GM12872 (cell line): ENCODE measurements around the gene BLM.

Source experiments
- TF ChIP-seq, protein P1 (sequence below): IDR thresholded peaks from 3 replicates; pipeline ENCODE4 v1.5.1; 2011; ENCODE audit warnings: low read depth, mild to moderate bottlenecking, low read length, moderate library complexity; ENCODE audit not compliant: insufficient read depth

The BLM gene

GRCh38 chr15:90863987-90864386 lies 146.8 kb downstream of the BLM start:
- TF ChIP-seq, protein P1, sequence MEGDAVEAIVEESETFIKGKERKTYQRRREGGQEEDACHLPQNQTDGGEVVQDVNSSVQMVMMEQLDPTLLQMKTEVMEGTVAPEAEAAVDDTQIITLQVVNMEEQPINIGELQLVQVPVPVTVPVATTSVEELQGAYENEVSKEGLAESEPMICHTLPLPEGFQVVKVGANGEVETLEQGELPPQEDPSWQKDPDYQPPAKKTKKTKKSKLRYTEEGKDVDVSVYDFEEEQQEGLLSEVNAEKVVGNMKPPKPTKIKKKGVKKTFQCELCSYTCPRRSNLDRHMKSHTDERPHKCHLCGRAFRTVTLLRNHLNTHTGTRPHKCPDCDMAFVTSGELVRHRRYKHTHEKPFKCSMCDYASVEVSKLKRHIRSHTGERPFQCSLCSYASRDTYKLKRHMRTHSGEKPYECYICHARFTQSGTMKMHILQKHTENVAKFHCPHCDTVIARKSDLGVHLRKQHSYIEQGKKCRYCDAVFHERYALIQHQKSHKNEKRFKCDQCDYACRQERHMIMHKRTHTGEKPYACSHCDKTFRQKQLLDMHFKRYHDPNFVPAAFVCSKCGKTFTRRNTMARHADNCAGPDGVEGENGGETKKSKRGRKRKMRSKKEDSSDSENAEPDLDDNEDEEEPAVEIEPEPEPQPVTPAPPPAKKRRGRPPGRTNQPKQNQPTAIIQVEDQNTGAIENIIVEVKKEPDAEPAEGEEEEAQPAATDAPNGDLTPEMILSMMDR: no peak

GRCh38 chr15:90864507-90864906 lies 147.4 kb downstream of the BLM start:
- TF ChIP-seq, protein P1: no peak

DNA sequence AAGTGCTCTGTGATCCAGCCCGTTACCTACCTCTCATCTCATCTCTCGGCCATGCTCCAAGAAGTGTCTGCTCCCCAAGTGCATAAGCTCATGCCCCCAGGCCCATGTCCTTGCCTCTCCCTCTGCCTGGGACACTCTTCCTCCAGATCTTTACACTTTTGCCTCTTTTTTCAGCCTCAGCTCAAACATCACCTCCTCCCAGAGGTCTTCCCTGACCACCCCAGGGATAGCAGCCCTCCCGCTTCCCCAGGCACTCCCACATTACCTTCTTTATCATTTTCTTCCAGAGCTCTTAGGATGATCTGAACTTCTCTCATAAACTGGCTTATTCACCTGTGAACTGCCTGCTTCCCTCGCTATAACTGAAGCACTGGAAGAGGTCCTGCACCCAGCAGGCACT lies 148.6 kb downstream of the BLM start:
- TF ChIP-seq, protein P1: no peak
